GM12873 (cell line): Measurements from ENCODE around the gene HMG20A.

ENCODE experiments used
- TF ChIP-seq, protein P1 (sequence below): IDR thresholded peaks from 2 replicates; pipeline ENCODE4 v1.5.1; 2012; ENCODE audit warnings: low read depth, mild to moderate bottlenecking, moderate library complexity, low read length, control low read depth; ENCODE audit not compliant: insufficient read depth; ENCODE audit errors: missing control alignments

HMG20A gene

DNA sequence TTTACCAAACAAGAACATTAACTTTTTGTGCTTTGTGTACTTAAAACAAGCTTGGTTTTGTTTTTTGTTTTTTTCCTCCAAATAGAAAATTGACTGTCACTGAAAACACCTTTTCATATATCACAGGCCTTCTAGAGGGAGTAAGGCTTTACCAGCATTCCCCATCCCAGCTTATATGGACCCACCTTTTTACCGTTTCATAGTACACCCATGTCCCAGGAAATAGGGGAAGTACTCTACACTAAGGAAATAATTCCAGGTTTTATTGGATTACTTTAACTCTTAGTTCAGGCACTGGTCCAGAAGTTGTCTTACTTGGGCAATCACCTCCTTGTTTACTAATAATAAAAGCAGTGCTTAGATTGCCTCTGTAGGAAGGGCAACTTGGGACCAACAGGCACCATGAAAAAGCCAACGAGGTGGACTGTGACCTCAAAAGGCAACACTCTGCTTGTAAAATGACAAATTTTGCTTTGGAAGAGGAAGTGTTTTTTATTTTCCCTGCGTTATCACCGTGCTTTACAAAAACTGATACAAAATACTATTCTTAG is 26.2 kb downstream of the HMG20A start:
- TF ChIP-seq, protein P1, sequence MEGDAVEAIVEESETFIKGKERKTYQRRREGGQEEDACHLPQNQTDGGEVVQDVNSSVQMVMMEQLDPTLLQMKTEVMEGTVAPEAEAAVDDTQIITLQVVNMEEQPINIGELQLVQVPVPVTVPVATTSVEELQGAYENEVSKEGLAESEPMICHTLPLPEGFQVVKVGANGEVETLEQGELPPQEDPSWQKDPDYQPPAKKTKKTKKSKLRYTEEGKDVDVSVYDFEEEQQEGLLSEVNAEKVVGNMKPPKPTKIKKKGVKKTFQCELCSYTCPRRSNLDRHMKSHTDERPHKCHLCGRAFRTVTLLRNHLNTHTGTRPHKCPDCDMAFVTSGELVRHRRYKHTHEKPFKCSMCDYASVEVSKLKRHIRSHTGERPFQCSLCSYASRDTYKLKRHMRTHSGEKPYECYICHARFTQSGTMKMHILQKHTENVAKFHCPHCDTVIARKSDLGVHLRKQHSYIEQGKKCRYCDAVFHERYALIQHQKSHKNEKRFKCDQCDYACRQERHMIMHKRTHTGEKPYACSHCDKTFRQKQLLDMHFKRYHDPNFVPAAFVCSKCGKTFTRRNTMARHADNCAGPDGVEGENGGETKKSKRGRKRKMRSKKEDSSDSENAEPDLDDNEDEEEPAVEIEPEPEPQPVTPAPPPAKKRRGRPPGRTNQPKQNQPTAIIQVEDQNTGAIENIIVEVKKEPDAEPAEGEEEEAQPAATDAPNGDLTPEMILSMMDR = no peak

DNA sequence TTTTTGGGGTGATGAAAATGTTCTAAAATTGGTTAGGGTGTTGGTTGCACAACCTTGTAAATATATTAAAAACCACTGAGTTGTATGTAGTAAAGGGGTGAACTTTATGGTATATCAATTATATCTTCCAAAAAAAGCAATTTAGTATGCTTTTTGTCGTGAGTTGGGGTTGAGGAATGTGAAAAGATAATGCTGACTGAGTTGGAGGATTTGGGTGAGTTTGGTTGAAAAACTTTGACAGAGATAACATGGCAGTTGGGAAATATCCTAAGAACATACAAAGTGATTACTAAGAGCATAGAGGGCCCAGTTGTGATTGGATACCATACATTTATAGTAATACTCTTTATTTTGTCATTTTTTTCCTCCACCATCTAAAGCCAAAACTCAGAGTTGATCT is 33.6 kb downstream of the HMG20A start:
- TF ChIP-seq, protein P1 = no peak

- TF ChIP-seq, protein P1 = no peak
These were observed 34.3 kb downstream of the HMG20A start for GRCh38 chr15:77454951-77455350.

- TF ChIP-seq, protein P1 = no peak
These were observed 35.1 kb downstream of the HMG20A start for GRCh38 chr15:77455696-77456321.

DNA sequence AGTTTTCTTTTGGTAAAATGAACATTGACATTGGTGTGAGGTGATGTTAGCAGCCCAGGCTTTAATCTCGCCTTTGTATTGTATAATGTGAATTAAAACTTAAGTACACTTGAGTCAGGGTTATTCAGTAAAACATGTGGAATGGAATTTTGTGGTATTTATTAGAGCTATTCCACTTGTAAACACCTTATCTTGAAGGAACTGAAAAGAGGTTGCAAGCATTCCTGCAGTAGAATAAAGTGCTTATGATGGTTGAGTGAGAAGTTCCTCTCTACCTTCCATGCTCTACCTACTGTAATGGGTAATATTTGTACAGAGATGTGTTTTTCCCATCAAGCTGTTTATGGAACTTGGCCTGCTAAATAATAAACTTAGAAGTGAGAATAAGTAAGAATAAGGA is 36.1 kb downstream of the HMG20A start:
- TF ChIP-seq, protein P1 = no peak

DNA sequence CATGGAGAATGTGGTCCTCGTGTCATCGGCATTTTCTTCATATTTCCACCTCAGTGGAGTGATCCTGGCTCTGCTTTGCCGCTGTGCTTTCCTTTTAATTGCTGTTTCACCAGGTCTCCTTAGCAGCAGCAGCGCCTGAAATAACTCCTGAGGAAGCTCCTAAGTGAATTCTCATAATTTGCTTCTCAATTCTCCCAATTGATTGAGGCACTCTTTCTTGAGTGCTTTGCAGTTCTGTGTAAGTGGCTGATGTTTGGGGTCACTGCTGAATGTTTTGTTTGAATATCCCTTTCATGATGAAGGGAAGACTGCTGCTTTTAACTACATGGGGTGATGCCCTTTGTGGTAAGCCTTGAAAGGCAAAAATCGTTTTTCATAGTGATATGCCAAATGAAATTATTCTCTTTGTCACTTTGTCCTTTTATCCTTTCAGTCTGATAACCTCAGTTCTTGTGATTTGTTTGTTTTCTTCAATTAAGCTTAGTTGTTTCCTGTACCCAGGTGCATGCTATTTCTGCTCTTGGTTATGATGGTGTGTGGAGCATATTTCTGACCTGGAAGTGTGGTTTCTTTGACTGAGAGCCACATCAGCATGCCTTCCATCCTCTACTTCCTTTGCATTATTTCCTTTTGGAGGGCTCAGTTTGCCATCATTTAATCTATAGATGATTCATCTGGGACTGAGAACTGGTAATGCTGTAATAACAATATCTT is 36.7 kb downstream of the HMG20A start:
- TF ChIP-seq, protein P1 = no peak

DNA sequence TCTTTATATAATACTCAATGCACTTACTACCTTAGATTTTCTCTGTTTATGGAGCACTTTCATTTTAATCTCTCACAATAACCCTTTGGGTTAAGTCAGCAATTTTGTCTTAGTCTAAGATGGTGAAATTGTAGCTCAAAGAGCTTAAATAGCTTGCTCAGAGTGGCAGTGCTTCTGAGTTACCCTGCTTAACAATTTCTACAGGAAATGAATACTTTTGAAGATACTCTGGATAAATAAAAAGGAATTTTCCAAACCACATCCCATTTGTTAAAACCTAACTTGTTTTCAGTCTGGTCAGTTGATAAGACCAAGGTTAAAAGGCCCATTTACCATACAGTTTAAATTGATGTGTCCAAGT is 37.2 kb downstream of the HMG20A start:
- TF ChIP-seq, protein P1 = no peak
